DOHH2 (cell line): ENCODE results near the gene OR4C6.

Source experiments
- H3F3A ChIP-seq: fragments of 200-600 bp; sonication (generic), shearing (Covaris generic); 2 replicates; pipeline ENCODE4 v1.6.0; 2016; ENCODE audit warnings: antibody characterized with exemption, mild to moderate bottlenecking; ENCODE audit not compliant: control insufficient read depth, insufficient read depth
- H3K27ac ChIP-seq: fragments of 200-600 bp; sonication (generic); 2 replicates; pipeline ENCODE4 v1.5.1; 2014; ENCODE audit warnings: low read depth, mild to moderate bottlenecking, low read length, moderate library complexity
- H3K27me3 ChIP-seq: fragments of 200-600 bp; sonication (generic); 2 replicates; pipeline ENCODE4 v1.6.1; 2014; ENCODE audit warnings: mild to moderate bottlenecking, low read length, mixed read lengths; ENCODE audit not compliant: control insufficient read depth
- H3K36me3 ChIP-seq: fragments of 200-600 bp; sonication (generic); 2 replicates; pipeline ENCODE4 v1.6.1; 2014; ENCODE audit warnings: mild to moderate bottlenecking, low read length, moderate library complexity, mixed read lengths; ENCODE audit not compliant: control insufficient read depth
- H3K4me1 ChIP-seq: fragments of 200-600 bp; sonication (generic); 2 replicates; pipeline ENCODE4 v1.6.1; 2014; ENCODE audit warnings: mild to moderate bottlenecking, low read length, mixed read lengths; ENCODE audit not compliant: control insufficient read depth
- H3K4me2 ChIP-seq: fragments of 200-600 bp; sonication (generic); 2 replicates; pipeline ENCODE4 v1.6.0; 2014; ENCODE audit warnings: mild to moderate bottlenecking, low read length, moderate library complexity
- H3K4me3 ChIP-seq: fragments of 200-600 bp; sonication (generic); 2 replicates; pipeline ENCODE4 v1.5.1; 2014; ENCODE audit warnings: mild to moderate bottlenecking, low read length, mixed read lengths
- H3K79me2 ChIP-seq: fragments of 200-600 bp; sonication (generic); 2 replicates; pipeline ENCODE4 v1.6.1; 2014; ENCODE audit warnings: mild to moderate bottlenecking, low read length, mixed read lengths; ENCODE audit not compliant: control insufficient read depth
- H3K9me2 ChIP-seq: fragments of 200-600 bp; sonication (generic); replicated peaks from 2 replicates; pipeline ENCODE4 v1.6.1; 2014; ENCODE audit warnings: mild to moderate bottlenecking, low read length, mixed read lengths; ENCODE audit not compliant: control insufficient read depth
- H3K9me3 ChIP-seq: fragments of 200-600 bp; sonication (generic); 2 replicates; pipeline ENCODE4 v1.6.1; 2014; ENCODE audit warnings: antibody characterized with exemption, low read length, mixed read lengths; ENCODE audit not compliant: control insufficient read depth, insufficient read depth
- H4K20me1 ChIP-seq: fragments of 200-600 bp; sonication (generic); 2 replicates; pipeline ENCODE4 v1.6.0; 2014; ENCODE audit warnings: low read depth, mild to moderate bottlenecking, antibody characterized with exemption, low read length, moderate library complexity; ENCODE audit not compliant: control insufficient read depth, insufficient read depth
- CTCF ChIP-seq: fragments of 200-600 bp; sonication (generic); IDR thresholded peaks from one replicate; pipeline ENCODE4 v1.5.1; 2014; ENCODE audit warnings: antibody characterized with exemption, mild to moderate bottlenecking, low read depth, low read length; ENCODE audit not compliant: poor library complexity, severe bottlenecking
- EZH2phosphoT487 ChIP-seq: fragments of 200-600 bp; sonication (generic); IDR thresholded peaks from 2 replicates; pipeline ENCODE4 v1.6.1; 2017; ENCODE audit warnings: borderline replicate concordance, mild to moderate bottlenecking, antibody characterized with exemption, low read length, moderate library complexity, mixed read lengths

Gene OR4C6

GRCh38 chr11:55658608-55659007 is 3.4 kb upstream of the OR4C6 start:
- no peak overlapping the region for H3K4me3 ChIP-seq
- no peaks in the 10 kb centered on the region for H3K4me1 ChIP-seq
- no peaks in the 10 kb centered on the region for H3K79me2 ChIP-seq
- no peak overlapping the region for H3K4me2 ChIP-seq
- no peaks in the 10 kb centered on the region for H3K9me3 ChIP-seq
- H4K20me1 ChIP-seq: no peaks in the 10 kb centered on the region
- TF ChIP-seq EZH2phosphoT487: no peak
- TF ChIP-seq CTCF: no peak
- no peaks in the 10 kb centered on the region for H3K9me2 ChIP-seq
- no peaks in the 10 kb centered on the region for H3F3A ChIP-seq
- H3K36me3 ChIP-seq: no peaks in the 10 kb centered on the region
- no peaks in the 10 kb centered on the region for H3K27me3 ChIP-seq
- no peak overlapping the region for H3K27ac ChIP-seq

- Histone ChIP-seq H3K4me1 (no peaks in the 10 kb centered on the region), H3K9me3 (no peaks in the 10 kb centered on the region), H3F3A (no peaks in the 10 kb centered on the region), H3K27me3 (no peaks in the 10 kb centered on the region), H3K79me2 (no peaks in the 10 kb centered on the region), H3K27ac (no peak overlapping the region), H3K36me3 (no peaks in the 10 kb centered on the region), H3K9me2 (no peaks in the 10 kb centered on the region), H4K20me1 (no peaks in the 10 kb centered on the region), H3K4me2 (no peak overlapping the region), H3K4me3 (no peak overlapping the region)
- TF ChIP-seq CTCF (no peak), EZH2phosphoT487 (no peak)
Observed at GRCh38 chr11:55669376-55669775, 7.4 kb downstream of the OR4C6 start.

GRCh38 chr11:55673860-55674259 is 11.9 kb downstream of the OR4C6 start:
- no peaks in the 10 kb centered on the region for H3F3A ChIP-seq
- no peak overlapping the region for H3K27ac ChIP-seq
- TF ChIP-seq EZH2phosphoT487 (no peak), CTCF (no peak)
- no peak overlapping the region for H3K4me3 ChIP-seq
- no peaks in the 10 kb centered on the region for H3K79me2 ChIP-seq
- no peaks in the 10 kb centered on the region for H3K9me2 ChIP-seq
- H3K27me3 ChIP-seq: no peaks in the 10 kb centered on the region
- no peaks in the 10 kb centered on the region for H3K4me1 ChIP-seq
- no peaks in the 10 kb centered on the region for H3K9me3 ChIP-seq
- no peaks in the 10 kb centered on the region for H3K36me3 ChIP-seq
- no peaks in the 10 kb centered on the region for H4K20me1 ChIP-seq
- no peak overlapping the region for H3K4me2 ChIP-seq

- Histone ChIP-seq H3F3A (no peaks in the 10 kb centered on the region), H3K9me2 (no peaks in the 10 kb centered on the region), H4K20me1 (no peaks in the 10 kb centered on the region), H3K4me1 (peaks cover 4% of the 10 kb centered on the region; the same call in 1 of the 2 replicates), H3K79me2 (no peaks in the 10 kb centered on the region), H3K4me2 (no peak overlapping the region), H3K9me3 (peaks cover 3% of the 10 kb centered on the region; the same call in 1 of the 2 replicates), H3K4me3 (no peak overlapping the region), H3K27me3 (no peaks in the 10 kb centered on the region), H3K36me3 (no peaks in the 10 kb centered on the region), H3K27ac (no peak overlapping the region)
- TF ChIP-seq CTCF (no peak), EZH2phosphoT487 (no peak)
Observed at GRCh38 chr11:55697817-55698216, 35.8 kb downstream of the OR4C6 start.
